Forelimb muscle (tissue), 1 donor: ENCODE results near the gene VPS33A. TPM values are rescaled to one million over a fixed set of nuclear protein-coding genes. Genes with fewer than 3 reads are reported as not detected.

ENCODE experiments used
- DNase-seq: peaks from one replicate; pipeline ENCODE4 v3.0.0-alpha.2; 2013; ENCODE audit warnings: low read depth
- polyA plus RNA-seq: library from polyadenylated mRNA; unstranded; fragments of 120-200 nt; gene quantifications from one replicate; pipeline ENCODE4 v1.2.1, GENCODE V29; 2013; ENCODE audit not compliant: insufficient read length

The VPS33A gene
- polyA plus RNA-seq, 1 donor, result 13.4 TPM

DNA sequence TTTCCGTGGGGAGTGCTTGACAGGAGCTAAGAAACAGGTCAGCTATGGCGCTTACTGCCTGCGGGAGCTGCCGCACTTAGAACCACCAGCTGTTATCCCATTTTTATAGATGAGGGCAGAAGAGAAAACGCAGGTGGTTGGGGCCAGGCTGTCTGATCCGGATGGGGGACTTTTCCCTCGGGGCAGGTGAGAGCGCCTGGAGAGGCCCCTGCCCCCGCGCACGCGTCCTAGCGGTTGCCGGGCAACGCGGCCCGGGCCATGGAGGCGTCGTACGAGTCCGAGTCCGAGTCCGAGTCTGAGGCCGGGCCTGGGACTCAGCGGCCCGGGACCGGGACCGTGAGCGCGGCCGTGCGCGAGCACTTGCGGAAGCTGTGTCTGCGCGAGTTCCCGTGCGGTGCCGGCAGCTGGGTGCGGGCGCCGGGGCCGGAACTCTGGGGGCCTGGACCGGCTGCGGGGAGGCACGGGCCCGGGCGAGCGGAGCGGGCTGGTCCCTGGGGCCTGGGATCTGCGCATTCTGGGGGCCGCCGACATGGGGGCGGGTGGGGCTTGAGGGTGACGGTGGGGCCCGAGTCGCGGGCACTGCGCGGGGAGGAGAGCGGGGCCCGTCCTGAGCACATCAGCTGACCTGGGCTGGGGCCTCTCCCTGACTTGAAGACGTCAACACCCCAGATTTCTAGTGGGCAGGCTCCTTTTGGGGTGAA, 83.3 kb downstream of the VPS33A start, which contains the start of gene LRRC43:
Gene LRRC43 (plus strand): TSS at position 237 of the 701 bp plus-strand sequence. CDS start 22 bp downstream, at position 259.
- no peak for DNase-seq

Other genes with a start within 250 kb of the VPS33A start
- 16.8 TPM for gene BCL7A, start 244.6 kb downstream of the VPS33A start, polyA plus RNA-seq
- gene MLXIP, start 187.7 kb downstream of the VPS33A start, polyA plus RNA-seq, result 30.7 TPM
- not detected for gene IL31, start 92.3 kb downstream of the VPS33A start, polyA plus RNA-seq
- 0.29 TPM for gene LRRC43, start 83.4 kb downstream of the VPS33A start, polyA plus RNA-seq
- 0.30 TPM for gene B3GNT4, start 62.8 kb downstream of the VPS33A start, polyA plus RNA-seq
- 38.4 TPM for gene DIABLO, start 40.4 kb downstream of the VPS33A start, polyA plus RNA-seq
- 19.6 TPM for gene CLIP1, start 156.2 kb upstream of the VPS33A start, polyA plus RNA-seq
- gene ZCCHC8, start 234.4 kb upstream of the VPS33A start, polyA plus RNA-seq, result 27.1 TPM